Duodenal mucosa (tissue), 2 donors: Measurements from ENCODE around the gene UBE2J2.

ENCODE experiments used
- H3K27ac ChIP-seq: one replicate; pipeline ENCODE4 v1.7.0; 2013; ENCODE audit warnings: low read depth, low read length
- H3K27me3 ChIP-seq, 2 donors: one replicate each; pipeline ENCODE4 v1.7.0; 2013; ENCODE audit warnings: low read length in 2 of 2, control low read depth in 1 of 2; ENCODE audit not compliant: insufficient read depth in 2 of 2, control insufficient read depth in 1 of 2
- H3K36me3 ChIP-seq, 2 donors: one replicate each; pipeline ENCODE4 v1.7.0; 2013; ENCODE audit warnings: low read length in 2 of 2, control low read depth in 1 of 2; ENCODE audit not compliant: insufficient read depth in 2 of 2, control insufficient read depth in 1 of 2
- H3K4me1 ChIP-seq, 2 donors: one replicate each; pipeline ENCODE4 v1.7.0; 2013; ENCODE audit warnings: low read length in 2 of 2, control low read depth in 1 of 2; ENCODE audit not compliant: insufficient read depth in 2 of 2, control insufficient read depth in 1 of 2
- H3K4me3 ChIP-seq, 2 donors: one replicate each; pipeline ENCODE4 v1.7.0; 2013; ENCODE audit warnings: low read length in 2 of 2, low read depth in 1 of 2
- H3K9ac ChIP-seq, 2 donors: one replicate each; pipeline ENCODE4 v1.7.0; 2013; ENCODE audit warnings: low read length in 2 of 2, low read depth in 1 of 2
- H3K9me3 ChIP-seq, 2 donors: one replicate each; pipeline ENCODE4 v1.7.0; 2013; ENCODE audit warnings: low read length in 2 of 2, control low read depth in 1 of 2; ENCODE audit not compliant: control insufficient read depth in 1 of 2

Gene UBE2J2

GRCh38 chr1:1204425-1204920 lies 69.2 kb downstream of the UBE2J2 start:
- Histone ChIP-seq H3K27ac (no peak overlapping the region), H3K27me3 (peaks cover 29 to 32% of the 10 kb centered on the region in 2 donors), H3K4me1 (peaks cover 11 to 14% of the 10 kb centered on the region in 2 donors), H3K9me3 (no peaks in the 10 kb centered on the region), H3K9ac (no peak overlapping the region), H3K36me3 (no peaks in the 10 kb centered on the region), H3K4me3 (no peak overlapping the region)
